ENCODE results near the gene CHRNA9. TPM values are rescaled to one million over a fixed set of nuclear protein-coding genes. Genes with fewer than 3 reads are reported as not detected.
"Not testable (repeated sequence)": the region's sequence is repeated elsewhere in the genome, so short reads cannot be mapped to it uniquely, and the experiment has no call there.

The CHRNA9 gene
- total RNA-seq, 2 donors from 2014 or later = not detected

- Histone ChIP-seq H3K4me3 (no peak overlapping the region), H3K9me3 (no peaks in the 10 kb centered on the region), H3K27me3 (no peaks in the 10 kb centered on the region), H3K27ac (no peak overlapping the region), H3K36me3 (no peaks in the 10 kb centered on the region), H3K4me1 (no peaks in the 10 kb centered on the region)
- DNase-seq (ENCODE audit: low spot score) = no peak
- TF ChIP-seq, protein P1, sequence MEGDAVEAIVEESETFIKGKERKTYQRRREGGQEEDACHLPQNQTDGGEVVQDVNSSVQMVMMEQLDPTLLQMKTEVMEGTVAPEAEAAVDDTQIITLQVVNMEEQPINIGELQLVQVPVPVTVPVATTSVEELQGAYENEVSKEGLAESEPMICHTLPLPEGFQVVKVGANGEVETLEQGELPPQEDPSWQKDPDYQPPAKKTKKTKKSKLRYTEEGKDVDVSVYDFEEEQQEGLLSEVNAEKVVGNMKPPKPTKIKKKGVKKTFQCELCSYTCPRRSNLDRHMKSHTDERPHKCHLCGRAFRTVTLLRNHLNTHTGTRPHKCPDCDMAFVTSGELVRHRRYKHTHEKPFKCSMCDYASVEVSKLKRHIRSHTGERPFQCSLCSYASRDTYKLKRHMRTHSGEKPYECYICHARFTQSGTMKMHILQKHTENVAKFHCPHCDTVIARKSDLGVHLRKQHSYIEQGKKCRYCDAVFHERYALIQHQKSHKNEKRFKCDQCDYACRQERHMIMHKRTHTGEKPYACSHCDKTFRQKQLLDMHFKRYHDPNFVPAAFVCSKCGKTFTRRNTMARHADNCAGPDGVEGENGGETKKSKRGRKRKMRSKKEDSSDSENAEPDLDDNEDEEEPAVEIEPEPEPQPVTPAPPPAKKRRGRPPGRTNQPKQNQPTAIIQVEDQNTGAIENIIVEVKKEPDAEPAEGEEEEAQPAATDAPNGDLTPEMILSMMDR (IDR thresholded peaks at IDR 0.05) = no peak
These were observed 40.8 kb upstream of the CHRNA9 start for GRCh38 chr4:40294339-40294738.

DNA sequence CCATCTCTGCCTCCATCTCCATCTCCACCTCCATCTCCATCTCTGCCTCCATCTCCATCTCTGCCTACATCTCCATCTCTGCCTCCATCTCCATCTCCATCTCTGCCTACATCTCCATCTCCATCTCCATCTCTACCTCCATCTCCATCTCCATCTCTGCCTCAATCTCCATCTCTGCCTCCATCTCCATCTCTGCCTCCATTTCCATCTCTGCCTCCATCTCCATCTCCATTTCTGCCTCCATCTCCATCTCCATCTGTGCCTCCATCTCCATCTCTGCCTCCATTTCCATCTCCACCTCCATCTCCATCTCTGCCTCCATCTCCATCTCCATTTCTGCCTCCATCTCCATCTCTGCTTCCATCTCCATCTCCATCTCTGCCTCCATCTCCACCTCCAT is 40.1 kb upstream of the CHRNA9 start:
- not testable (repeated sequence) for H3K27me3 ChIP-seq; H3K36me3 ChIP-seq; H3K9me3 ChIP-seq; H3K4me1 ChIP-seq; H3K27ac ChIP-seq; H3K4me3 ChIP-seq; DNase-seq (ENCODE audit: low spot score)

- TF ChIP-seq, protein P1 (IDR thresholded peaks at IDR 0.05) = no peak
- no peak for DNase-seq (ENCODE audit: low spot score)
These were observed 39.6 kb upstream of the CHRNA9 start for GRCh38 chr4:40295572-40295971.

DNA sequence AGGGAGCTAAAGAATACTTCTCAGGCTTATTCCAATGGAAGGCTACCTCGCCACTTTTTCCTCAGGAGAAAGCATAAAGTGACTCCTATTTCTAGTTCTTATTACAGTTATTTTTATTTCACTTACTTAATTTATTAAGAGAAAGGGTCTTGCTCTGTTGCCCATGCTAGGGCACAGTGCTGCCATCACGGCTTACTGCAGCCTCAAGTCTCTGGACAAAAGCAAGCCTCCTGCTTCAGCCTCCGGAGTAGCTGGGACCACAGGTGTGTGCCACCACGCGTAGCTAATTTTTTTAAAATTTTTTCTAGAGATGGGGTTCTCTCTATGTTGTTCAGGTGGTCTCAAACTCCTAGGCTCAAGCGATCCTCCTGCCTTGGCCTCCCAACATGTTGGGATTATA is 36.0 kb upstream of the CHRNA9 start:
- TF ChIP-seq, protein P1 (IDR thresholded peaks at IDR 0.05) = no peak
- DNase-seq (ENCODE audit: low spot score) = no peak
- H3K9me3 ChIP-seq = no peaks in the 10 kb centered on the region
- H3K27me3 ChIP-seq = no peaks in the 10 kb centered on the region
- no peak overlapping the region for H3K27ac ChIP-seq
- H3K4me1 ChIP-seq = no peaks in the 10 kb centered on the region
- no peaks in the 10 kb centered on the region for H3K36me3 ChIP-seq
- H3K4me3 ChIP-seq = no peak overlapping the region

More at GRCh38 chr4:40295572-40295971, 39.6 kb upstream of the CHRNA9 start:
- H3K27ac ChIP-seq = no peak overlapping the region
- no peak overlapping the region for H3K4me3 ChIP-seq
- H3K27me3 ChIP-seq = no peaks in the 10 kb centered on the region
- no peaks in the 10 kb centered on the region for H3K9me3 ChIP-seq
- H3K4me1 ChIP-seq = no peaks in the 10 kb centered on the region
- no peaks in the 10 kb centered on the region for H3K36me3 ChIP-seq

DNA sequence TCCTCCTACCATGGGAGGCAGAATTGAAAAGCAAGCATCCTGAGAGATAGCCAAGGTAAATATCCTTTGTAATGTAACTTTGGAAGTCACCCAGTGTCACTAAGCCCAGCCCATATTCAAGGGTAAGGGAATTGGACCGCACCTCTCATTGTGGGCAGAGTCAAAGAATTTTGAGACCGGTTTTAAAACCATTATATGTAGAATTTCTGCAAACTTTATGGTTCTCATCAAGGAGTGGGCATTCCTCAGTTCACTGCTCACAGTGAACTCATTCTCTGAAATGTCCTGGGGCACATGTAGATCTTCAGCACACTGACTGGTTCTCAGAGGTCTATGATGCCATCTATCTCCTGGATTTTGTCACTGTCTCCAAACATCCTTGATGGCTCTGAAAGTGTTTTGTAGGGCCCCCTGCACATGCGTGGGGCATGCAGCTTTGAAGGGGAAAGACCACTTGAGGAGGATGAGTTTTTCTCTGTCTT is 35.3 kb upstream of the CHRNA9 start:
- Histone ChIP-seq H3K36me3 (no peaks in the 10 kb centered on the region), H3K27ac (no peak overlapping the region), H3K9me3 (peaks cover 0 to 5% of the 10 kb centered on the region in 2 donors), H3K27me3 (no peaks in the 10 kb centered on the region), H3K4me3 (no peak overlapping the region), H3K4me1 (no peaks in the 10 kb centered on the region)
- DNase-seq (ENCODE audit: low spot score) = no peak
- TF ChIP-seq, protein P1 (IDR thresholded peaks at IDR 0.05) = no peak

- Histone ChIP-seq H3K27ac (no peak overlapping the region), H3K4me3 (no peak overlapping the region), H3K36me3 (no peaks in the 10 kb centered on the region), H3K9me3 (peaks cover 0 to 5% of the 10 kb centered on the region in 2 donors), H3K4me1 (no peaks in the 10 kb centered on the region), H3K27me3 (no peaks in the 10 kb centered on the region)
- DNase-seq (ENCODE audit: low spot score) = no peak
- TF ChIP-seq, protein P1 (IDR thresholded peaks at IDR 0.05) = no peak
These were observed 34.6 kb upstream of the CHRNA9 start for GRCh38 chr4:40300371-40301162.
